ENCODE measurements around the gene ANKRD24.

ANKRD24 gene

GRCh38 chr19:4266253-4267000 is 83.9 kb downstream of the ANKRD24 start:
- no peaks in the 10 kb centered on the region for H3K4me1 ChIP-seq
- no peak for TF ChIP-seq CTCF (IDR thresholded peaks at IDR 0.05)
- no peak overlapping the region for H2AFZ ChIP-seq
- H3K4me3 ChIP-seq (ENCODE audit: low read depth, low read length): no peak overlapping the region
- no peak overlapping the region for H3K4me2 ChIP-seq (ENCODE audit: low read length)
- H3K36me3 ChIP-seq (ENCODE audit: control insufficient read depth, insufficient read depth, low read length): no peaks in the 10 kb centered on the region
- H3K9ac ChIP-seq: no peak overlapping the region
- H3K9me3 ChIP-seq (ENCODE audit: control insufficient read depth, low read length): no peaks in the 10 kb centered on the region
- no peak overlapping the region for H3K27ac ChIP-seq
- H3K27me3 ChIP-seq (ENCODE audit: control insufficient read depth, insufficient read depth, low read length): no peaks in the 10 kb centered on the region
- no peaks in the 10 kb centered on the region for H3K79me2 ChIP-seq

- no peak overlapping the region for H3K4me2 ChIP-seq (ENCODE audit: low read length)
- H3K9ac ChIP-seq: no peak overlapping the region
- H3K27ac ChIP-seq: no peak overlapping the region
- no peak overlapping the region for H2AFZ ChIP-seq
- no peaks in the 10 kb centered on the region for H3K79me2 ChIP-seq
- no peak overlapping the region for H3K4me3 ChIP-seq (ENCODE audit: low read depth, low read length)
- no peaks in the 10 kb centered on the region for H3K36me3 ChIP-seq (ENCODE audit: control insufficient read depth, insufficient read depth, low read length)
- peak; percentile 89 for TF ChIP-seq CTCF (IDR thresholded peaks at IDR 0.05)
- H3K9me3 ChIP-seq (ENCODE audit: control insufficient read depth, low read length): no peaks in the 10 kb centered on the region
- H3K4me1 ChIP-seq: no peaks in the 10 kb centered on the region
- H3K27me3 ChIP-seq (ENCODE audit: control insufficient read depth, insufficient read depth, low read length): no peaks in the 10 kb centered on the region
Measured at GRCh38 chr19:4267101-4267900, 84.8 kb downstream of the ANKRD24 start.

GRCh38 chr19:4267901-4268815 is 85.7 kb downstream of the ANKRD24 start:
- Histone ChIP-seq H2AFZ (no peak overlapping the region), H3K27ac (no peak overlapping the region), H3K9me3 (ENCODE audit: control insufficient read depth, low read length) (no peaks in the 10 kb centered on the region), H3K79me2 (no peaks in the 10 kb centered on the region), H3K27me3 (ENCODE audit: control insufficient read depth, insufficient read depth, low read length) (no peaks in the 10 kb centered on the region), H3K4me3 (ENCODE audit: low read depth, low read length) (no peak overlapping the region), H3K36me3 (ENCODE audit: control insufficient read depth, insufficient read depth, low read length) (no peaks in the 10 kb centered on the region), H3K4me2 (ENCODE audit: low read length) (no peak overlapping the region), H3K4me1 (no peaks in the 10 kb centered on the region), H3K9ac (no peak overlapping the region)
- TF ChIP-seq CTCF (IDR thresholded peaks at IDR 0.05): no peak

GRCh38 chr19:4268816-4269430 is 86.4 kb downstream of the ANKRD24 start:
- no peaks in the 10 kb centered on the region for H3K36me3 ChIP-seq (ENCODE audit: control insufficient read depth, insufficient read depth, low read length)
- H3K27ac ChIP-seq: no peak overlapping the region
- no peak for TF ChIP-seq CTCF (IDR thresholded peaks at IDR 0.05)

More at GRCh38 chr19:4268816-4269430, 86.4 kb downstream of the ANKRD24 start:
- Histone ChIP-seq H3K9me3 (ENCODE audit: control insufficient read depth, low read length) (no peaks in the 10 kb centered on the region), H3K9ac (no peak overlapping the region), H2AFZ (no peak overlapping the region), H3K27me3 (ENCODE audit: control insufficient read depth, insufficient read depth, low read length) (no peaks in the 10 kb centered on the region), H3K79me2 (no peaks in the 10 kb centered on the region), H3K4me1 (no peaks in the 10 kb centered on the region), H3K4me3 (ENCODE audit: low read depth, low read length) (no peak overlapping the region), H3K4me2 (ENCODE audit: low read length) (no peak overlapping the region)
